Fibroblast of lung (primary cell): Measurements from ENCODE around the gene SUCLG1.

Source experiments
- CTCF ChIP-seq, 2 donors: IDR thresholded peaks in 1 of 2; conservative IDR thresholded peaks in 1 of 2; 1 replicate in 1 of 2; 2 replicates in 1 of 2; pipeline ENCODE4 v1.5.1; 2011 to 2012; ENCODE audit warnings: low read length in 2 of 2, control low read depth in 1 of 2, inconsistent platforms in 1 of 2, low read depth in 1 of 2, mild to moderate bottlenecking in 1 of 2
- EZH2 ChIP-seq: IDR thresholded peaks from 2 replicates; pipeline ENCODE4 v1.5.1; 2012; ENCODE audit warnings: low read length, control low read depth, mild to moderate bottlenecking; ENCODE audit errors: missing control alignments

DNA sequence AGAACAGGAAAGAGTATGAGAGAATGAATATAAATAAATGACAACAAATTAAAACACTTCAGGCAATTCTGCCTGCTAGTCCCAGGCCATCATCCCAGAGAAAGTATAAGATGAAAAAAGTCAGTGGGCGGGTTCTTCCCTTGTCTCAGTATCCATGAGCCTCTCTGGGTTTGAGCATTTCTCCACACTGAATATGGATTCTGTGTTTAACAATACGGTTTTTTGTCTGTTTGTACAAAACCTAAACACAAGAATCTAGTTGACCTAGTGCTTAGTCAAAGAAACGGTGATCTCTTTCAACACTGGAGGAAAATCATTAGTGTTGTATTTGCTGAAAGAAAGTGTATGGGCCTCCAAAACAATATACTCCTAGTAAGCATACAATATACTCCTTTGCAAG is 10.0 kb downstream of the SUCLG1 start:
- TF ChIP-seq CTCF (conservative IDR thresholded peaks at IDR 0.05 in 1 of 2, IDR thresholded peaks at IDR 0.05 in 1 of 2; ENCODE audit: low read depth in 1 of 2, low read length in 2 of 2) (no peak), EZH2 (no peak)
